HCT116 (cell line): ENCODE measurements around the gene MRPL24. TPM values are rescaled to one million over a fixed set of nuclear protein-coding genes. Genes with fewer than 3 reads are reported as not detected.

ENCODE experiments used
- ATAC-seq: fragments of 200-7000 bp; cut with Tn5 transposase; 2 replicates; pipeline ENCODE4 v1.9.1; 2020; ENCODE audit warnings: mild to moderate bottlenecking, moderate library complexity
- BruUV-seq: library from RNA; stranded (reverse); fragments of 400-500 nt; replicated peaks from 2 replicates; lab custom pipeline; 2021; lab: Mats Ljungman, UMichigan
- CTCF ChIA-PET: fragments of 300-600 bp; sonication (Branson Sonifier 250); formaldehyde crosslinking; loops from one replicate; lab custom pipeline; 2021; ENCODE audit warnings: antibody characterized with exemption; lab: Charles Lee
- POLR2A ChIA-PET: fragments of 300-600, 350-600 bp; sonication (Branson Sonifier 250); formaldehyde crosslinking; loops from one replicate; lab custom pipeline; 2021; ENCODE audit warnings: antibody characterized with exemption; lab: Charles Lee
- RAD21 ChIA-PET, 2 experiments: fragments of 300-600 bp; sonication (Branson Sonifier 250); formaldehyde crosslinking; loops; one replicate each; lab custom pipeline; 2023; ENCODE audit warnings: low total read pairs in 2 of 2; ENCODE audit not compliant: uncharacterized antibody in 2 of 2, unreplicated experiment in 2 of 2, low non-redundant PET in 1 of 2; lab: Charles Lee
- DNase-seq: peaks from one replicate; pipeline ENCODE4 v3.0.0-alpha.2; 2010; ENCODE audit warnings: low read depth, low spot score
- H2AFZ ChIP-seq: fragments of 200-600 bp; shearing (Covaris generic), sonication (generic); 2 replicates; pipeline ENCODE4 v1.6.1; 2017; ENCODE audit warnings: low read depth, mixed run types, mixed read lengths, antibody characterized with exemption, low read length; ENCODE audit not compliant: poor library complexity, severe bottlenecking
- H3K27ac ChIP-seq: 2 replicates; pipeline ENCODE4 v1.5.1; 2012; ENCODE audit warnings: low read depth, low read length
- H3K27me3 ChIP-seq: fragments of 200-600 bp; sonication (generic); 2 replicates; pipeline ENCODE4 v1.6.1; 2016; ENCODE audit warnings: mixed run types, low read length, mixed read lengths; ENCODE audit not compliant: insufficient read depth
- H3K36me3 ChIP-seq, 2 experiments: fragments of 200-500 bp in 1 of 2; fragments of 200-600 bp in 1 of 2; sonication (Bioruptor generic) in 1 of 2; sonication (generic) in 1 of 2; 2 replicates each; pipeline versions ENCODE4 v1.5.1 to v1.6.1; 2014 to 2016; ENCODE audit warnings: low read length in 2 of 2, inconsistent platforms in 1 of 2, mixed read lengths in 1 of 2, mixed run types in 1 of 2; ENCODE audit not compliant: insufficient read depth in 2 of 2, control insufficient read depth in 1 of 2
- H3K4me1 ChIP-seq, 2 experiments: fragments of 200-600 bp in 1 of 2; sonication (generic) in 1 of 2; 2 replicates each; pipeline versions ENCODE4 v1.5.1 to v1.6.1; 2012 to 2017; ENCODE audit warnings: low read length in 2 of 2, inconsistent platforms in 1 of 2, mild to moderate bottlenecking in 1 of 2, mixed read lengths in 1 of 2, mixed run types in 1 of 2, moderate library complexity in 1 of 2; ENCODE audit not compliant: insufficient read depth in 2 of 2, control insufficient read depth in 1 of 2
- H3K4me2 ChIP-seq: fragments of 200-600 bp; sonication (generic); 2 replicates; pipeline ENCODE4 v1.6.1; 2017; ENCODE audit warnings: mixed run types, low read length, mixed read lengths
- H3K4me3 ChIP-seq, 2 experiments: fragments of 200-600 bp in 1 of 2; sonication (generic) in 1 of 2; replicated peaks in 1 of 2; 2 replicates each; pipeline ENCODE4 v1.5.1; 2011 to 2016; ENCODE audit warnings: low read length in 2 of 2, control low read depth in 1 of 2, low read depth in 1 of 2, mild to moderate bottlenecking in 1 of 2, mixed read lengths in 1 of 2, mixed run types in 1 of 2
- H3K79me2 ChIP-seq: fragments of 200-600 bp; sonication (generic); 2 replicates; pipeline ENCODE4 v1.6.1; 2017; ENCODE audit warnings: mild to moderate bottlenecking, mixed run types, low read length, moderate library complexity, mixed read lengths; ENCODE audit not compliant: insufficient read depth
- H3K9ac ChIP-seq: fragments of 200-600 bp; sonication (generic); 2 replicates; pipeline ENCODE4 v1.6.1; 2016; ENCODE audit warnings: low read length, mixed read lengths
- H3K9me2 ChIP-seq: fragments of 200-600 bp; sonication (generic), shearing (Covaris generic); 2 replicates; pipeline ENCODE4 v1.6.1; 2017; ENCODE audit warnings: mixed run types, mild to moderate bottlenecking, moderate library complexity; ENCODE audit not compliant: insufficient read depth
- H3K9me3 ChIP-seq, 2 experiments: fragments of 200-500 bp in 1 of 2; fragments of 200-600 bp in 1 of 2; sonication (Bioruptor generic) in 1 of 2; sonication (generic) in 1 of 2; 2 replicates each; pipeline ENCODE4 v1.6.1; 2014 to 2017; ENCODE audit warnings: low read length in 2 of 2, mixed read lengths in 2 of 2, inconsistent platforms in 1 of 2, low read depth in 1 of 2, mild to moderate bottlenecking in 1 of 2, mixed run types in 1 of 2, moderate library complexity in 1 of 2; ENCODE audit not compliant: control insufficient read depth in 1 of 2, insufficient read depth in 1 of 2
- H4K20me1 ChIP-seq: fragments of 200-600 bp; sonication (generic), shearing (Covaris generic); 2 replicates; pipeline ENCODE4 v1.6.1; 2017; ENCODE audit warnings: mixed run types, mild to moderate bottlenecking, moderate library complexity; ENCODE audit not compliant: insufficient read depth
- ATF3 ChIP-seq: IDR thresholded peaks from 2 replicates; pipeline ENCODE4 v1.6.1; 2012
- CBX3 ChIP-seq: IDR thresholded peaks from 2 replicates; pipeline ENCODE4 v1.6.1; 2012; ENCODE audit warnings: low read depth
- CEBPB ChIP-seq: IDR thresholded peaks from 2 replicates; pipeline ENCODE4 v1.6.1; 2012; ENCODE audit warnings: low read depth
- EGR1 ChIP-seq: IDR thresholded peaks from 2 replicates; pipeline ENCODE4 v1.6.1; 2012; ENCODE audit warnings: low read depth
- ELF1 ChIP-seq: IDR thresholded peaks from 2 replicates; pipeline ENCODE4 v1.6.1; 2012; ENCODE audit warnings: low read depth, borderline replicate concordance
- EZH2phosphoT487 ChIP-seq: fragments of 200-600 bp; IDR thresholded peaks from 2 replicates; pipeline ENCODE4 v1.6.1; 2018; ENCODE audit warnings: antibody characterized with exemption, borderline replicate concordance
- FOSL1 ChIP-seq: IDR thresholded peaks from 2 replicates; pipeline ENCODE4 v1.6.1; 2012; ENCODE audit warnings: low read depth
- JUND ChIP-seq: IDR thresholded peaks from 2 replicates; pipeline ENCODE4 v1.6.1; 2012
- POLR2A ChIP-seq: IDR thresholded peaks from 2 replicates; pipeline ENCODE4 v1.7.0; 2011; ENCODE audit warnings: borderline replicate concordance; ENCODE audit not compliant: insufficient read depth, insufficient read length; ENCODE audit errors: extremely low read depth
- RAD21 ChIP-seq: IDR thresholded peaks from 2 replicates; pipeline ENCODE4 v1.6.1; 2012; ENCODE audit warnings: low read depth, mild to moderate bottlenecking
- SIN3A ChIP-seq: IDR thresholded peaks from 2 replicates; pipeline ENCODE4 v1.6.1; 2012; ENCODE audit warnings: low read depth
- SP1 ChIP-seq: IDR thresholded peaks from 2 replicates; pipeline ENCODE4 v1.6.1; 2012; ENCODE audit warnings: low read depth
- SRF ChIP-seq: IDR thresholded peaks from 2 replicates; pipeline ENCODE4 v1.6.1; 2012; ENCODE audit warnings: low read depth
- TCF7L2 ChIP-seq: IDR thresholded peaks from 2 replicates; pipeline ENCODE4 v1.7.0; 2011; ENCODE audit warnings: borderline replicate concordance, inconsistent platforms; ENCODE audit not compliant: insufficient read depth, insufficient read length; ENCODE audit errors: extremely low read depth
- YY1 ChIP-seq: IDR thresholded peaks from 2 replicates; pipeline ENCODE4 v1.6.1; 2011; ENCODE audit warnings: low read length, low read depth, moderate library complexity, mild to moderate bottlenecking; ENCODE audit not compliant: insufficient replicate concordance; ENCODE audit errors: extremely low read depth
- ZFX ChIP-seq: fragments of 450-650 bp; IDR thresholded peaks from 2 replicates; pipeline ENCODE4 v1.6.1; 2017
- ZNF274 ChIP-seq: fragments of 200-500 bp; sonication (Bioruptor generic); IDR thresholded peaks from 2 replicates; pipeline ENCODE4 v1.6.1; 2014; ENCODE audit warnings: mild to moderate bottlenecking, low read depth, low read length, inconsistent platforms
- intact Hi-C: fragments of 100-400 bp; cut with micrococcal nuclease; formaldehyde crosslinking; loops from 2 replicates; pipeline ENCODE4 v1.10.0; 2022
- total RNA-seq: library from RNA; stranded (reverse); gene quantifications from one replicate; pipeline ENCODE4 v1.2.1, GENCODE V29; 2021; ENCODE audit not compliant: unreplicated experiment
- TF ChIP-seq, protein P1 (sequence below): IDR thresholded peaks from 2 replicates; pipeline ENCODE4 v1.6.1; 2012
- TF ChIP-seq, protein P2 (sequence below): IDR thresholded peaks from 2 replicates; pipeline ENCODE4 v1.6.1; 2011; ENCODE audit warnings: mild to moderate bottlenecking, low read length, moderate library complexity; ENCODE audit not compliant: insufficient replicate concordance; ENCODE audit errors: extremely low read depth
- TF ChIP-seq, protein P3 (sequence below): IDR thresholded peaks from 2 replicates; pipeline ENCODE4 v1.6.1; 2012; ENCODE audit warnings: low read depth

MRPL24 gene
- total RNA-seq, 1 experiment from 2014 or later = 111 TPM

- intact Hi-C loops = loop anchor here (1.0 to 5.0 kb wide), 5 partner anchors 15 to 80 kb away; partner anchors contain the start of genes ISG20L2, METTL25B and MRPL24
- TF ChIP-seq RAD21 (peak; percentile 34; the same call in 1 of the 2 replicates), POLR2A (peak; percentile 47), FOSL1 (no peak), ATF3 (no peak), ZNF274 (no peak), YY1 (peak; percentile 95), SRF (no peak), SP1 (peak; percentile 89), JUND (no peak), EGR1 (peak; percentile 59), CBX3 (peak; percentile 66), ZFX (peak; percentile 100), EZH2phosphoT487 (no peak), ELF1 (peak; percentile 75; the same call in 1 of the 2 replicates), CEBPB (no peak), SIN3A (no peak; the same call in none of the 2 replicates), TCF7L2 (peak; percentile 38)
- TF ChIP-seq, protein P1, sequence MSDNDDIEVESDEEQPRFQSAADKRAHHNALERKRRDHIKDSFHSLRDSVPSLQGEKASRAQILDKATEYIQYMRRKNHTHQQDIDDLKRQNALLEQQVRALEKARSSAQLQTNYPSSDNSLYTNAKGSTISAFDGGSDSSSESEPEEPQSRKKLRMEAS = peak; percentile 62
- TF ChIP-seq, protein P2, sequence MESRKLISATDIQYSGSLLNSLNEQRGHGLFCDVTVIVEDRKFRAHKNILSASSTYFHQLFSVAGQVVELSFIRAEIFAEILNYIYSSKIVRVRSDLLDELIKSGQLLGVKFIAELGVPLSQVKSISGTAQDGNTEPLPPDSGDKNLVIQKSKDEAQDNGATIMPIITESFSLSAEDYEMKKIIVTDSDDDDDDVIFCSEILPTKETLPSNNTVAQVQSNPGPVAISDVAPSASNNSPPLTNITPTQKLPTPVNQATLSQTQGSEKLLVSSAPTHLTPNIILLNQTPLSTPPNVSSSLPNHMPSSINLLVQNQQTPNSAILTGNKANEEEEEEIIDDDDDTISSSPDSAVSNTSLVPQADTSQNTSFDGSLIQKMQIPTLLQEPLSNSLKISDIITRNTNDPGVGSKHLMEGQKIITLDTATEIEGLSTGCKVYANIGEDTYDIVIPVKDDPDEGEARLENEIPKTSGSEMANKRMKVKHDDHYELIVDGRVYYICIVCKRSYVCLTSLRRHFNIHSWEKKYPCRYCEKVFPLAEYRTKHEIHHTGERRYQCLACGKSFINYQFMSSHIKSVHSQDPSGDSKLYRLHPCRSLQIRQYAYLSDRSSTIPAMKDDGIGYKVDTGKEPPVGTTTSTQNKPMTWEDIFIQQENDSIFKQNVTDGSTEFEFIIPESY = peak; percentile 12
- TF ChIP-seq, protein P3, sequence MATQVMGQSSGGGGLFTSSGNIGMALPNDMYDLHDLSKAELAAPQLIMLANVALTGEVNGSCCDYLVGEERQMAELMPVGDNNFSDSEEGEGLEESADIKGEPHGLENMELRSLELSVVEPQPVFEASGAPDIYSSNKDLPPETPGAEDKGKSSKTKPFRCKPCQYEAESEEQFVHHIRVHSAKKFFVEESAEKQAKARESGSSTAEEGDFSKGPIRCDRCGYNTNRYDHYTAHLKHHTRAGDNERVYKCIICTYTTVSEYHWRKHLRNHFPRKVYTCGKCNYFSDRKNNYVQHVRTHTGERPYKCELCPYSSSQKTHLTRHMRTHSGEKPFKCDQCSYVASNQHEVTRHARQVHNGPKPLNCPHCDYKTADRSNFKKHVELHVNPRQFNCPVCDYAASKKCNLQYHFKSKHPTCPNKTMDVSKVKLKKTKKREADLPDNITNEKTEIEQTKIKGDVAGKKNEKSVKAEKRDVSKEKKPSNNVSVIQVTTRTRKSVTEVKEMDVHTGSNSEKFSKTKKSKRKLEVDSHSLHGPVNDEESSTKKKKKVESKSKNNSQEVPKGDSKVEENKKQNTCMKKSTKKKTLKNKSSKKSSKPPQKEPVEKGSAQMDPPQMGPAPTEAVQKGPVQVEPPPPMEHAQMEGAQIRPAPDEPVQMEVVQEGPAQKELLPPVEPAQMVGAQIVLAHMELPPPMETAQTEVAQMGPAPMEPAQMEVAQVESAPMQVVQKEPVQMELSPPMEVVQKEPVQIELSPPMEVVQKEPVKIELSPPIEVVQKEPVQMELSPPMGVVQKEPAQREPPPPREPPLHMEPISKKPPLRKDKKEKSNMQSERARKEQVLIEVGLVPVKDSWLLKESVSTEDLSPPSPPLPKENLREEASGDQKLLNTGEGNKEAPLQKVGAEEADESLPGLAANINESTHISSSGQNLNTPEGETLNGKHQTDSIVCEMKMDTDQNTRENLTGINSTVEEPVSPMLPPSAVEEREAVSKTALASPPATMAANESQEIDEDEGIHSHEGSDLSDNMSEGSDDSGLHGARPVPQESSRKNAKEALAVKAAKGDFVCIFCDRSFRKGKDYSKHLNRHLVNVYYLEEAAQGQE = no peak
- TF ChIP-seq, all 23 proteins: peak for 11
- ChIA-PET RAD21 (interaction anchor here (1.3 to 1.4 kb wide), 4 partner anchors 15 to 39 kb away, joined by 4 to 5 read pairs (median 4); partner anchors contain the start of genes MRPL24 (in 2 of the 2), ISG20L2 (in 1 of the 2) and METTL25B (in 1 of the 2)), CTCF (interaction anchor here (1.1 to 6.4 kb wide), 6 partner anchors 20 to 165 kb away, joined by 5 to 51 read pairs (median 6); partner anchors contain the start of genes ISG20L2, METTL25B, MRPL24 and NTRK1), POLR2A (interaction anchor here (0.6 to 1.9 kb wide), 12 partner anchors 10 to 267 kb away, joined by 3 to 14 read pairs (median 4); partner anchors contain the start of genes HDGF, ISG20L2, MEF2D and METTL25B)
- Histone ChIP-seq H3K4me1 (peaks cover 13 to 19% of the 10 kb centered on the region in 2 experiments), H4K20me1 (no peaks in the 10 kb centered on the region), H3K9me3 (no peaks in the 10 kb centered on the region), H3K36me3 (peaks cover 3 to 16% of the 10 kb centered on the region in 2 experiments; a peak in 2 of 4 replicates), H3K4me3 (peak within 1 kb of the TSS; percentile 74 to 95), H3K79me2 (peaks cover 58% of the 10 kb centered on the region), H3K27ac (peak within 1 kb of the TSS; percentile 85), H3K27me3 (no peaks in the 10 kb centered on the region), H2AFZ (peak within 1 kb of the TSS; percentile 36), H3K9me2 (no peaks in the 10 kb centered on the region), H3K9ac (peak within 1 kb of the TSS; percentile 98), H3K4me2 (peak within 1 kb of the TSS; percentile 95)
- BruUV-seq = TSS peak; percentile 59
- ATAC-seq = peak; percentile 92
- peak; percentile 99 for DNase-seq
These were observed 26.4 kb upstream of the MRPL24 start, which contains the start of gene PRCC for GRCh38 chr1:156767101-156767878. Gene PRCC, plus strand, starts transcription at chr1:156767535. Its CDS starts 237 bp downstream, at chr1:156767772.
